ENCODE data around the gene RNF20. TPM values are rescaled to one million over a fixed set of nuclear protein-coding genes. Genes with fewer than 3 reads are reported as not detected.

RNF20 gene
- total and polyA plus RNA-seq, 2 of the 4 experiments (the other 2 are of a cell fraction), result 13.7 to 21.3 TPM

DNA sequence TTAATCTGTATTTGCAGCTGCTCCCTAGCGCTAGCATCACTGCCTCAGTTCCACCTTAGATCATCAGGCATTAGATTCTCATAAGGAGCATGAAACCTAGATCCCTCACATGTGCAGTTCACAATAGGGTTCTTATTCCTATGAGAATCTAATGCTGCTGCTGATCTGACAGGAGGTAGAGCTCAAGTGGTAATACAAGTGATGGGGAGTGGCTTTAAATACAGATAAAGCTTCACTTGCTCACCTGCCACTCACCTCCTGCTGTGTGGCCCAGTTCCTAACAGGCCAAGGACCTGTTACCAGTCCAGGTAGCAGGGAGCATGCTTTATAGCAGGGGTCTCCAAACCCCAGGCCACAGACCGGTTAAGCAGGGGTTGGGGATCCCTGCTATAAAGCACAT lies 22.6 kb upstream of the RNF20 start:
- intact Hi-C loops (cut with micrococcal nuclease), result no loop called here
- no peaks in the 10 kb centered on the region for H3K36me3 ChIP-seq (ENCODE audit: control insufficient read depth, insufficient read depth, low read length)
- no peak overlapping the region for H2AK9ac ChIP-seq (replicated peaks; ENCODE audit: low read depth, low read length, poor library complexity)
- no peak overlapping the region for H2AK5ac ChIP-seq (ENCODE audit: low read depth, low read length)
- no peak overlapping the region for H3K23ac ChIP-seq (ENCODE audit: low read depth, low read length)
- H3K4me3 ChIP-seq (ENCODE audit: insufficient read depth, low read depth, low read length), result no peak overlapping the region
- in situ Hi-C loops (cut with MboI; ENCODE audit: low sequenced_read_pairs), result no loop called here
- H2BK120ac ChIP-seq (ENCODE audit: low read depth, low read length), result no peak overlapping the region
- H3K9ac ChIP-seq (ENCODE audit: low read depth, low read length), result no peak overlapping the region
- no peak overlapping the region for H3K14ac ChIP-seq (replicated peaks; ENCODE audit: low read depth, low read length)
- H4K5ac ChIP-seq (ENCODE audit: low read depth, low read length), result no peak overlapping the region
- H3K27ac ChIP-seq (ENCODE audit: insufficient read depth, low read length), result no peak overlapping the region
- no peak overlapping the region for H3K4ac ChIP-seq (ENCODE audit: low read depth, low read length)
- no peak overlapping the region for H2AFZ ChIP-seq (replicated peaks; ENCODE audit: low read length, poor library complexity)
- peaks cover 10% of the 10 kb centered on the region for H3K9me1 ChIP-seq (ENCODE audit: insufficient read depth, low read length)
- H3K79me1 ChIP-seq (ENCODE audit: low read depth in 1 of 2, low read length in 2 of 2), result no peaks in the 10 kb centered on the region
- H3K27me3 ChIP-seq (ENCODE audit: control insufficient read depth, insufficient read depth, low read length), result no peaks in the 10 kb centered on the region
- H2BK5ac ChIP-seq (ENCODE audit: low read depth, low read length, poor library complexity, severe bottlenecking), result no peak overlapping the region
- dilution Hi-C loops (cut with HindIII; ENCODE audit: low sequenced_read_pairs, unreplicated experiment), result no loop called here
- WGBS, 2 experiments (ENCODE audit: extremely low coverage in 2 of 2, insufficient read length in 1 of 2), result no CpG with 5 or more reads among the region's 2 CpGs
- TF ChIP-seq RAD21 (IDR thresholded peaks at IDR 0.05; ENCODE audit: low read length), result no peak
- TF ChIP-seq BHLHE40 (IDR thresholded peaks at IDR 0.05; ENCODE audit: low read depth, low read length), result no peak
- no peak overlapping the region for H3K18ac ChIP-seq (ENCODE audit: low read depth, low read length)
- H2BK20ac ChIP-seq (ENCODE audit: low read depth, low read length), result no peak overlapping the region
- H3K4me2 ChIP-seq (ENCODE audit: low read depth, low read length), result no peak overlapping the region
- H4K8ac ChIP-seq (ENCODE audit: low read depth in 2 of 2, low read length in 2 of 2), result no peak overlapping the region
- ChIA-PET CTCF (interaction anchor here (0.9 kb wide), 1 partner anchor 13 kb away, joined by 3 read pairs; no protein-coding TSS in a partner anchor), POLR2A (ENCODE audit: unreplicated experiment) (no interaction called here)
- DNase-seq (no peak), ATAC-seq (ENCODE audit: low read depth) (no peak)
- peaks cover 12% of the 10 kb centered on the region for H3K4me1 ChIP-seq (ENCODE audit: control insufficient read depth, insufficient read depth, low read length)
- BruUV-seq (replicated peaks), result no TSS peak
- H3K9me3 ChIP-seq (ENCODE audit: control insufficient read depth, insufficient read depth, low read length), result no peaks in the 10 kb centered on the region
- no peak overlapping the region for H3K56ac ChIP-seq (ENCODE audit: extremely low read depth, insufficient read depth, low read length)
- H2BK15ac ChIP-seq (ENCODE audit: low read depth, low read length), result no peak overlapping the region
- H4K20me1 ChIP-seq (ENCODE audit: insufficient read depth, low read length), result no peaks in the 10 kb centered on the region; the same call in 1 of the 2 replicates
- H4K91ac ChIP-seq (ENCODE audit: insufficient read depth, low read depth, low read length), result no peak overlapping the region

All from IMR-90 (cell line).